Measurements from ENCODE around the gene IGF2BP3.

IGF2BP3 gene

DNA sequence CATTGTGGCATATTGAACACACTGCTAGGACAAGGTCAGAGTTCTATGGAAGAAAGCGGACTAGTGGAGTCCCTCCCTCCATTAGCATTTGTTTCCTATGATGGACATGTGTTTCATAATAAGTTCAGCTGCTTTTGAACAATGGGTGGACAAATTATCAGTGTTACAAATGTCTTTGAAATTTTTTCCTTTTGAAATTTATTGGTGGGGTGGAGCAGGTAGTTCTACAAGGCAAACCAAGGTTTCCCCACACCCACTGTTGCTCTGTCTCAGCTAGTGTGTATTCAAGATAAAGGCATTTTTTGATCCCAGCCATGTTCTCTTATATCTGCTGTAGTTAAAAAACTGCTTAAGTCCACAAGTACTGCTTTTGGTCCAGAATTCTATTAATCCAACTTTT is 91.3 kb downstream of the IGF2BP3 start:
- no peak for DNase-seq (ENCODE audit: low read depth in 3 of 3)

DNA sequence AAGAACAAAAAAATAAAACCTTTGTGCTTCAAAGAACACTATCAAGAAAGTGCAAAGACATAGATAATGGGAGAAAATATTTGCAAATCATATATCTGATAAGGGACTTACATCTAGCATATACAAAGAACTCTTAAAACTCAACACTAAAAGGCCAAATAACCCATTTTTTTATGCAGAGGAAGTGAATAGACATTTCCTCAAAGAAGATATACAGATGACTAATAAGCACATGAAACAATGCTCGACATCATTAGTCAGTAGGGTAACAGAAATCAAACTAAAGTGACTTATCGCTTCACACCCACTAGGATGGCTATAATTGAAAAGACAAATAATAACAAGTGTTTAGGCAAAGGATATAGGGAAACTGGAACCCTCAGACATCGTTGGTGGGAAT is 93.2 kb downstream of the IGF2BP3 start:
- DNase-seq (ENCODE audit: low read depth in 3 of 3): no peak

DNA sequence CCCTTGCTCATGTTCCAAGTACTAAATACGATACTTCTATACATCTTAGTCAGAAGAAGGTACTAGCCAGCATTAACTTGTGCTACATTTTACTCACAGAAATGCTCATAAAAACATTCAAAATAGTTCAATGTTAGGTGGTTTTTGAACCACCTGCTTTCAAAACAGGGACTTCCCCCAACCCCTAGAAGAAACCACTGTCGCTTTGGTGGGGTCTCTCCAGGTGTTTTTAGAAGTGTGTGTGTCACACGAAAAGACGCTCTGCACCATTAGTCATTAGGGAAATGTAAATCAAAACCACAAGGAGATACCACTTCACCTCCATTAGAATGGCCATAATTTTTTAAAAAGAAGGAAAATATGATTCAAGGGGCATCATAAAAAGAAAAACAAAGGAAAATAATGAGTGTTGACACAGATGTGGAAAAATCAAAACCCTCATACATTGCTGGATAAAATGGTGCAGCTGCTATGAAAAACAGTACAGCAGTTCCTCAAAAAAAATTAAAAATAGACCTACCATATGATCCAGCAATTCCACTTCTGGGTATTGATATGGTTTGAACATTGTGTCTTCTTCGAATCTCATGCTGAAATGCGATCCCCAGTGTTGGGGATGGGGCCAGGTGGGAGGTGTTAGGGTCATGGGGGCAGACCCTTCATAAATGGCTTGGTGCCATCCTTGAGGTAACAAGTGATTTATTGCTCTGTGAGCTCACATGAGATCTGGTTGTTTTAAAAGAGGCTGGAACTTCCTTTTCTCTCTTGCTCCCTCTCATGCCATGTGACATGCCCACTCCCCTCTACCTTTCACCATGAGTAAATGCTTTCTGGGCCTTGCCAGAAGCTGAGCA is 96.9 kb downstream of the IGF2BP3 start:
- DNase-seq (ENCODE audit: low read depth in 3 of 3): peak; percentile 25 to 50 (median 50)

DNA sequence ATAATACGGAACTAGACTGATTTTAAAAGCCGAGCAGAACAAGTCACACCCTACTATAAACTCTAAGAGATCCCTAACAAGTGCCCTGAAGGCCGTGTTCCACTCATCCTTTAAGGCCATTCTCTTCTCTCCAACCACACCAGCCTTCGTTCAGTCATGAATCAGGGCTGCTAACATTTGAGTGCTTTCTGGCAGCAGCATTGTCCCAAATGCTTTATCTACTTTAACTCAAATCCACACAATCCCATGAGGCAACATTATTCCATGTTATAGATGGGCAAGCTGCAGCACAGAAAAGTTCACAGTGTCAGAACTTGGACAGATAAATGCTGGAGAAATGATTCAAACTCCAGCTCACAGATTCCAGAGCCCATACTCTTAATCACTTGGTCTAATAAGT is 97.7 kb downstream of the IGF2BP3 start:
- no peak for DNase-seq (ENCODE audit: low read depth in 3 of 3)

DNA sequence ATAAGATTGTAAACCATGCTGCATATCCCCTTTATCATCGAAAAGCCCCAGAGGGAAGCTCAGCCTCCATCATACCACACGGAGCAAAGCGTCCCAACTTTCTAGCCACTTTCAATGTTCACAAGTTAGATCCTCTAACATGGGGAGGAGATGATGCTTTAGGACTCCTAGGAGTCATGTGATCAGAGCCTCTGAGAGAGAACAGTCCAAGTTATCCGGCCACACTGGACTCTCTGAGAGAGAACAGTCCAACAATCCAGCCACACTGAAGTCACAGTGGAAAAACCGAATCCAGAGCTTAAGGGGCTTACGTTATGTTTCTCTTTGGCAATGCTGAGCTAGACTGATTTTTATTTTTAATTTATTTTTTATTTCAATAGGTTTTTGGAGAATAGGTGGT is 98.6 kb downstream of the IGF2BP3 start:
- DNase-seq (ENCODE audit: low read depth in 3 of 3): no peak

DNA sequence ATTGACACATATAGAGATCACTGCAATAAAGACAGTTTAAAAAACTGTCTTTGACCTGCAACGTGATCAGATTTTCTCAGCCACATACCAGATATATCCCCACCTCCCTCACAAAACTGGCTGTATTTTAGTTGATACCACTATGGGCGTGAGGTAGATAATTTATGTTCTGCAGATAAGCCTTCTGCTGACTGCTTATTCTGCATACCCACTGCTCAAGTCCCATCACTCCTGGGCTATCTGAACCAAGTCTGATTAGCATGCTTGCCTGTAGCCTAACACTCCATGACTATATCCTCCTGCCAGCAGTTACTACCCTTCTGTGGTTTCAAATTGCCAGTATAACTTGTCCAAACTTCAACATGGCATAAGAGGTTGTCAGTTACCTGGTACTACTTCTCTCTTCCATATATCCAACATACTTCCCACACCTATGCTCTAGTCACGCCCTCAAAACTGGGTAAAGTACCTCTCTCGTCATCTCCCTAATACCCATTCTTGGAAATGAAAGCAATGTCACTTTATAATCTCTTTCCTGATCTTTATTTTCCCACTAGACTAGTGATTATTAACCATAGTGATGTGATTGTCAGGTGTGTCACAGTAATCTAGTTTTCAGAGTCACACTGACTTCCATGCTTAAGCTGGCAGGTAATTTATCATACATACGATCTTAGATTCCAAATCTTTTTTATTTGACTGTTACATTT is 100.4 kb downstream of the IGF2BP3 start:
- DNase-seq (ENCODE audit: low read depth in 3 of 3): no peak

DNA sequence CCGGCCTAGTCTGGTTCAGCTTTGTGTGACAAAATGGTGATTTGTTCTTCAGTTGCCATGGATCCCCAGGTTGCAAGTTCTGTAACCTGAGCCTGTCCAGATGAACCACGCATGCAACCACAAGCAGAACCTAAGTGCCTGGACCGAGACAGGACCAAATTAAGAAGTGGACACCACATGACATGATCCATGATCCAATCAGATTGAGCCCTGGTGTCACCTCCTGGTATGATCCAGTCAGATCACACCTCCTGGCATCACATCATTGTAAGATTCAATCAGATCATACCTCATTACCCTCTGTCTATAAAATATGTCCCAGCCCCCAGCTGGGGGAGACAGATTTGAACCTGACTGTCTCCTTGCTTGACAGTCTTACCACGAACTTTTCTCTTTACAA is 101.2 kb downstream of the IGF2BP3 start:
- no peak for DNase-seq (ENCODE audit: low read depth in 3 of 3)

DNA sequence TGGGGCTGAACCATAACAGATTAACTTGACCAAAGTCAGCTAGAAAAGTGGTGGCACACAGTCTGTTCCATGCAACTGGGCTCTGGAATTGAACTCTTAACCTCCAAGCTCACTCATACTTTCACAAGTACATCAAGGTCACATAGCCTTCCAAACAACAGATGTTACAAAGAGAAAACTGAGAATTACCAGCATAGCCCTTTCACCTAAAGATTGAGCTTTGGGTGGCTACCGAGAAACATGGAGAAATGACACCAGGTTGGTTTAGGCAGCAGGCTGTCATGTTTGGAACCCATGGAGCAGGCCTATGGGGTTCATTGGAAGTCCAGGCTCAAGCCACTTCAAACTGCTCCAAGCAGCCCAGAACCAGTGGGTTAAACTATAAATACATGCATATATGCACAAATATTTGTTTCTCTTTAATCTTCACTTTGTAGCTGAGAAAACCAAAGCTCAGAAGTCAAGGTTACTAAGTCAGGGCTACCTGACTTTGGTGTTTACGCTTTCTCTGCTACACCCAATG is 112.1 kb downstream of the IGF2BP3 start:
- DNase-seq (ENCODE audit: low read depth in 3 of 3): no peak

DNA sequence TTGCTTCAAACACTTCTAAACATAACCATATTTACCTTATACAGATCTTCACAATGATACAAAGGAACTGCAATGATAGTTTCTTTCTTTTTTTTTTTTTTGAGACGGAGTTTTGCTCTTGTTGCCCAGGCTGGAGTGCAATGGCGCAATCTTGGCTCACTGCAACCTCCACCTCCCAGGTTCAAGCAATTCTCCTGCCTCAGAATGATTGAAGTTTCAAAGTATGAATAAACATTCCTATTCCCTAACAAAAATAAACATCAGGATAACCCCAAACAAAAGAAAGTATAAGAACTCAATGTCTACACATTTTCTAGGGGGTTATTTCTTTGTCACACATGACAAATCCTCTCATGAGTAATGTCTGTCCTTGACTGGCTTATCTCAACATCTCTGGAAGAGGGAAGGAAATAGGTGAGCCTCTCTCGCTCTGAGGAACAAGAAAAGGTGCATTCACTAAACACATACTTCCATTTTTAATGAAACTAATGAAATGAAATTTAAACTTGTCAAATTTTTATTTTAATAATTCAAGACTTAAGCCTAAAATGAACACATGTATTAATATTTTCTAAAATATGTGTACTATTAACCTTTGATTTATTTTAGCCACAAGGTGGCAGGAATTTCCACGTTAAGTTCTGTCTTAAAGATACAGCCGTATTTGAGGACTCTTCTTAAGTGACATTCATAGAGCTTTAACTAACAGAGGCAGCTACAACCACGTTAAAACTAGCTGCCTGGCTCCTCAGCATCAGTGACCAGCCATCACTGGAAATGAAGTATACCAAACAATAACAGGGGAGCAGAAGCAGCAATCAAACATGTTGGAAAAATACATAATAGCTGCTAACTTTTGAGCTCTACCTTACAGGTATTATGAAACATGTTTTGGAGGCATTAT is 112.8 kb downstream of the IGF2BP3 start:
- DNase-seq (ENCODE audit: low read depth in 3 of 3): no peak

DNA sequence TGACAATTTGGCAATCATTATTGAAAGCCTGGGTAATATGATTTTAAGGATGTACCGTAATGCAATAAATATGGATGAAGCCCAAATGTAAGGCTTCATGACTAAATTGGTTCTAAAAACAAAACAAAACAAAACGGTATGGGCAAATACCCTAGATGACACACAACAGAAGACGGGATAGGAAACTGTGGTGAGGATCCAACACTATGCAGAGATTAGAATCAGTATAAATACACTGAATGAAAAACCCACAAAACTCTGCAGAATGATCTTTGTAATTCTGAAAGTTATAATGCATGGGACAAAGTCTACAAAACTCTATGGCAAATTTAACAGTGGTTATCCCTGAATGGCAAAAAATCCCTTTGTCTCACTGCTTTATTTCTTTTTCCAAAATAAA is 113.6 kb downstream of the IGF2BP3 start:
- DNase-seq (ENCODE audit: low read depth in 3 of 3): no peak

DNA sequence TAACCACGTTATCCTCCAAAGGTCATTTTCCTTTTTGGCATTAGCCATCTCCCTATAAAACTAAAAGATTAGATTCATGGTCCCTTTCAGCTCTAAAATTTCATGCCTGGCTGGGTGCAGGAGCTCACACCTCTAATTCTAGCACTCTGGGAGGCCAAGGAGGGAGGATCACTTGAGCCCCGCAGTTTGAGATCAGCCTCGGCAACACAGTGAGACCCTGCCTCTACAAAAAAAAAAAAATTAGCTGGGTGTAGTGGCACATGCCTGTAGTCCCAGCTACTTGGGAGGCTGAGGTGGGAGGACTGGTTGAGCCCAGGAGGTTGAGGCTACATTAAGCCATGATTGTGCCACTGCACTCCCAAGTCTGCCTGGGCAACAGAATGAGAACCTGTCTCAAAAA is 114.1 kb downstream of the IGF2BP3 start:
- DNase-seq (ENCODE audit: low read depth in 3 of 3): no peak

DNA sequence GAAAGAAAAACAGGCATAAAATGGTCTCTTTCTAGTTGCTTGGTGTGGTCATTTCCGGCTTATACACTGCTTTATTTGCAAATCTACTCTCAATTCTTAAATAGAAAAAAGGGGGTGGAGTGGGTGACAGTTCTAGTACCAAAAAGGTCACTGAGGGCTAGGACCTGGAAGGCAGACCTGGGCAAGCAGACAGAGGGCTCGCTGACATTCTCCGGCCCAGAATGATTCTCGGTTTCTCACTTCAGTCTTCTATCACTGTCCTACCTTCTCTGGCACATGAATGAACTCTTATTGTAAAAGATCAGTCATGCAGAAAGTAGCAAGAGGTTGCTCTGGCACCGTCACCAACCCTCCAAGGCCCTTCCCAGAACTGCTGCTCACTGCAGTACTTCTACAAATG is 117.1 kb downstream of the IGF2BP3 start:
- DNase-seq (ENCODE audit: low read depth in 3 of 3): no peak

DNA sequence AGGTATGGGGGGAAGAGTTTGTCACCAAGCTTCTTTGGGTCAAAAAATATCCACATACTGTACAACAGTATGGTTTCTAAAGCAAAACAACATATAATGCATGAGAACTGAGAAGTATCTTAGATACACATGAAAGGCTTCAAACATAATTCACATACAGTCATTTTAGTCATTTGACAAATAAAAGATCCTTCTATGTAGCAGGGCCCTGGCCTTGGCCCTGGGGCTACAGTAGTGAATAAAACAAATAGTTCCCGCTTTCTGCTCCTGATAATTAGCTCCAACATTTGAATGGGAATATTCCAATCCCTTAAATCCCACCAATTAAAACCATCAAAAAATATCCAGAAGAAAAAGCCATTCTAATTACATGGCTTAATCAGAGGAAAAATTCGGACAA is 119.8 kb downstream of the IGF2BP3 start:
- DNase-seq (ENCODE audit: low read depth in 3 of 3): no peak

DNA sequence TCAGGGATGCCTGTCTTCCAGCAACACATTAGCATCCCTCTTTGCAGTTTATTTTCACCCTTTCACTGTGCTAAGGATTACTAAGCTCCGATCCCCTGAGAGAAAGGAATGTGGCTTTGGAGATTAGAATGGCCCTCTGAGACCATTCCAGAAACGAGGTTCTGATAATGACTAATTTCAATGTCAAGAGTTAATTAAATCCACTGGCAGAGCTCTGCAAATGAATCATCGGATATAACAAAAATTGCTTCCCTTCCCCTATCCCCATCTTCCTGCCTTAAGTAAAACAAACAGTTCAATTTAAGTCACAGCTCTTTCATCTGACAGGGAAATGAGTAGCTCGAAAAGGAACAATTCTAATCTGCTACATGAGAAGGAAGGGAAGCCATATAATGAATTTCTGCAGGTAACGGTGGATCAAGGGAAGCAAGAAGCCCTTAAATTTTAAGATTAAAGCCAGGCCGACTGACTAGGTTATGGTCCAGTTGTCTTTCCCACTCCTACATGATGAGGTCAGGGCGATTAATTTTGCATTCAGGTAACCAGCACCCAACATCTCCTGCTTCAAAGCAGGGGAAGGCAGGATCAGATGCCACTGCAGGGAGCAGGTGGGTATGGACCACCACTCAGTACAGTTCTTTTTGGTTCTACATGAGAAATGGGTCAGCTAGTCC is 120.7 kb downstream of the IGF2BP3 start:
- DNase-seq (ENCODE audit: low read depth in 3 of 3): no peak

DNA sequence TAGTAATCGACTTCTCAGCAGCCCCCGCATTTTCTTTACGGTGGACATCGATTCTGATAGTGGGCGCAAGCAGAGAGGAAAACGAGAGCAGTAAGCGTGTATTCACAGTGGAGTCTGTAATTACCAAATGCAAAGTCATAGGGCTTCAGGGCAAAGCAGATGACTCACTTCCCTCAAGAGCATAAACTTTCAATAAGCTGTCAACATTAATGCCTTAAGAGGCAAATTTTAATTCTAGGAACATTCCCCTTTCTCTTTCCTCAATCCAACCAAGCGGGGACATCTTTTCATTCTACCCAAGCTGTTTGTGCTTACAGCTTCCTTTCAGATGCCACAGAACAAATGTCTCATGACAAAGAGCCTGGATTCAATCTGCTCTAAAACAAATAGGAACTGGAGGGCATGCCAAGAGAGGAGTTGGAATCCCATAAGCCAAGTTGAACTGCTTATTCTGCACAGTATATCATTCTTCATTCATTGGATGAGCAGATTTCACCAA is 122.6 kb downstream of the IGF2BP3 start:
- DNase-seq (ENCODE audit: low read depth in 3 of 3): no peak

DNA sequence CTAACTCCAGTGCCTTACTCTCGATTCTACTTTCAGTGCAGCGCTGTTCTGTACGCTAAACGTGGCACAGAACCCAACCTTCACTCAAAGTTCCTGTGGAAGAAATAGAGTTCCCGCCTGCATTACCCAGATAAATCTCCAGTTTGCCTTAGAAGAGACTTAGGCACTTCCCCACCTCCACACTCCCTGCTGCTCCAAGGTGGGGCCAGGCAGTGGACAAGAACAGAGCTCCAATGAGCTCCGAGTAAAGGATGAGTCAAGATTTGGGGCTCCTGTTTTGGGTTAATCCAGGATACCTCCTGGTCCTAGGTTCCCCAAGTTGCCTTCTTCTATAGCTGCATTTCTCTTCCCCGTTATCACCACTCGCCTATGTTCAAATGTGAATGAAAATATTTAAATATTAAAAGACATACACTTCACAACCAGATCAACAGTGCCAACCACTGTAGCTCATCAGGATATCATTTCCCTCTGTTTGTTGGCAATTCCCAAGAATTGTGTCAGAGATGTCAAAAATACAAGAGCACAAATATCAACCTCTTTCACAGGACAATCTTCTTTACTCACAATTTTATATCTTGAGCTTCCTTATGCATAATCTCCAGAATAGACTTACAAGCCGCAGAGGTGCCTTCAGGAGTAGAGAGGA is 123.1 kb downstream of the IGF2BP3 start:
- DNase-seq (ENCODE audit: low read depth in 3 of 3): no peak

DNA sequence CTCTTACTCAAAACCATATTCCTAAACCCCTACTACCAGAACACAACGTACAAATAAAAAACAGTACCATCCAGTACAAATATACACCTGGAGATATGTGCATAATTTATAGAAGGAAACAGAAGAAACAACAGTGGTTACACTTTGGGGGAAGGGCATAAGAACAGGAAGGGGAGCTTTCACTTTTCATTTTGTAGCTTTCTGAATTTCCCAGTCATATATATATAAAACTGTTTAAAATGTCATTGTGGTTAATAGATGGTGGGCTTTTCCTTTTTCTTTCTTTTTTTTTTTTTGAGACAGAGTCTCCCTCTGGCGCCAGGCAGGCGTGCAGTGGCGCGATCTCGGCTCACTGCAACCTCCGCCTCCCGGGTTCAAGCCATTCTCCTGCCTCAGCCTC is 124.0 kb downstream of the IGF2BP3 start:
- no peak for DNase-seq (ENCODE audit: low read depth in 3 of 3)

DNA sequence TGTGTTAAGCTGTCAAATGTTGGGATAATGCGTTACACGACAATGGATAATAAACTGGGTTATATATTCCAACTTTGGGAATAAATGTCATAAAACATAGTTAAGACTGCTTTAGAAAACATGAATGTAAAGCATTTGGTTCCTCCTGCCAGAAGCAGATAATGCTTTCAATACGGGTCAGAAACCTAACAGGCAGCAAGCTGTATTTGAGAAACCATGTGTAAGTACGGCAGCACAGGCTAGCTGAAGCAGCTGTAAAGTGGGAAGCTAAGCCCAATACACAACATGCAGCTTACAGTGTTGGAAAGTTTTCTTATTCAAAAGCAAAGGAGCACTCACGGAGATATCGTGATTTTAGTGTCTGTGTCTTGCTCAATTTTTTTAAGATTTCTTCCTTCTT is 124.7 kb downstream of the IGF2BP3 start:
- DNase-seq (ENCODE audit: low read depth in 3 of 3): no peak

DNA sequence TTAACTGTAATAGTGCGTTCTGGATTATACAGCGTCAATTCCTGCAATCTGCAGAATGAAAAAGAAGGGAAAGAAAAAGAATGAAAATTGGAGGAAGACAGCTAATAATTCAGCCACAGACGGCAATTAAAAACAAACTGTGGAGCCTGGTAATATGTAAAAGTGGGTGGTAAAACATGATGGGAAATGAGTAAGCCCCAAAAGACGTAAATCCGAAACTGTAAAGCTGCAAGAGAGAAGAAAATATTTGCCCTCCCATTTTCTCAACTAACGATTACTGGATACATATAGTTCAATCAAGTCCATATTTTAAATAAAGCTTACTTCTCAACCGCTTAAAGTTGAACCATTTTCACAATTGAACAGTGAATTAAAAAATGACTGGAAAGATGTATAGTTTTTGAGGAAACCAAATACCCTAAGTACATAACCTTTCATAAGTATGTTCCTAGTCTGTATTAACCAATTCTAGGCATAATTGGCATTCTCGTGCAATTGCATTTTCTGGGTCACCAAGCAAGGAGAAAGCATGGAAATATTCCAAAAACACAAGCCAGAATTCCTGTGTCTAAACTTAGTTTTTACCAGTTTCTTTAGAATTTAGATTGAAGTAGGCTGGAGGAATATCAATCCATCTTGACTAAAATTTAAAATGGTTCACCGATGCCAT is 126.3 kb downstream of the IGF2BP3 start:
- no peak for DNase-seq (ENCODE audit: low read depth in 3 of 3)

DNA sequence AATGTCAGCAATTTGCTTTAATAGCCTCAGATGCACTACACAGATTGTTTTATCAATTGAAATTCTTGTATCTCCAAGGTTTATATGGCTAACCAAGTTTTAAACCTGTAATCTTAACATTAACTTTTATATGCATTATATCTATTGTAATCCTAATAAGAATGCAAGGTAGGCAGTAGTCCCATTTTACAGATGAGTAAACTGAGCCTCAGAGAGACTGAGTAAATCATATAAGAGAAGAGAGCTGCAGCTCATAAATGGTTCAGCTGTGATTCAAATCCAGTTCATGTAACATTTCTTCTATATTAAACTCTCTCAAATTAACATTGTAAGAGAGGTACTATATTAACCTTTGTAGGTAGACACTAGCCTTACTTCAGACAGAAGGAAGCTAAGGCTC is 127.2 kb downstream of the IGF2BP3 start:
- no peak for DNase-seq (ENCODE audit: low read depth in 3 of 3)

All from stimulated activated CD4-positive, alpha-beta T cell treated with anti-CD3 and anti-CD28 coated beads, TNF-alpha, amount 100 ng/mL, for 24 hours (primary cell).